NCI-H2029 (cell line): ENCODE data around the gene ERI2.

Experiments used
- DNase-seq: peaks from one replicate; lab custom pipeline; 2025; lab: John Stamatoyannopoulos, UW

Gene ERI2, protein sequence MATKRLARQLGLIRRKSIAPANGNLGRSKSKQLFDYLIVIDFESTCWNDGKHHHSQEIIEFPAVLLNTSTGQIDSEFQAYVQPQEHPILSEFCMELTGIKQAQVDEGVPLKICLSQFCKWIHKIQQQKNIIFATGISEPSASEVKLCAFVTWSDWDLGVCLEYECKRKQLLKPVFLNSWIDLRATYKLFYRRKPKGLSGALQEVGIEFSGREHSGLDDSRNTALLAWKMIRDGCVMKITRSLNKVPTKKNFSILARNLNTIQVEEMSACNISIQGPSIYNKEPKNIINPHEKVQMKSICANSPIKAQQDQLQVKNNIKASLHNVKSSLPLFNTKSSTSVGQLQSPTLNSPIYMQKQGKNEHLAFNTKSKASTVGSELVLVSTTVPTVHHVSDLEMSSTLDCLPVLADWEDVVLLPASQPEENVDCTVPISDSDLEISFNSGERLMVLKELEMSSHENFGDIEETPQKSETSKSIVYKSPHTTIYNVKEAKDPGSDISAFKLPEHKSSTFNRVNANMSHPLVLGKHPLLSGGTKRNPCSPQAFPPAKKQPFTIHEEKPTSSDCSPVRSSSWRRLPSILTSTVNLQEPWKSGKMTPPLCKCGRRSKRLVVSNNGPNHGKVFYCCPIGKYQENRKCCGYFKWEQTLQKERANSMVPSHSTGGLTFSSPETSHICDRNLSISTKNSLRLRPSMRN

DNA sequence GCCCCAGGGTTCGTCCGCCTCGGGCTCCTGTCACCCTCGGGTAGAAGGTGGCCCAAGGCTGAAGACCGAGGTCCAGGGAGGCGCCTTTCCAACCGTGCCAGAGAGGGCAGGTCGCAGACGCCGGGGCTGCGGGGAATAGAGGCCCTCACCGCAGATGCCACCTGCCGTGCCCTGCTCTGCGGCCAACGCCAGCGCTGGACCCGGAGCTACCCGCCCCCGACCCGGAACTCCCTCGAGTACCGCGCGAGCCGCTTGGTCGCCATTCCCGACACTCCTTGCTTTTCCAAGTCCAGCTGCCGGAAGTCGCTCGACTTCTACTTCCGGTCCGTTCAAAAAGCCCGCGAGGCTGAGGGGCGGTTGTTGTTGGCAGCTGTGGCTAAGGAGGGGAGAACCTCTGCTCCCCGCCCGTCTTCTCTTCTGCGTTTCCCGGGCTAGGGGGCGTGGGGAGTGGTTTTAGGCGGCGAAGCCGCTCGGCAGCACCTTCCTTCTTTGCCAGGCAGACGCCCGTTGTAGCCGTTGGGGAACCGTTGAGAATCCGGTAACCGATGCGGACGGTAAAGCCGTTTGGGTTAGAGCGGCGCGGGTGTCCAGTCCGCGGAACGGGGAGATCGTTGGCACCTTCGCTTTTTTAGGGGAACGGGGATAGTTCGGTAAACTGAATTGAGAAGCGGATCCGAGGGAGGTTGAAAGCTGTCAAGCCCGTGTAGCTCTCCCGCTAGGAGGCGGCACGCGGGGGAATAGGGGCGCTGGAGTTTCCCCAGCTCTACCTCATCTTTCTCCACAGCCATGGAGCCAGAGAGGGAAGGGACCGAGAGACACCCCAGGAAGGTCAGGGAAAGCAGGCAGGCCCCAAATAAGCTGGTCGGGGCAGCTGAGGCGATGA, at the start of gene ERI2, which contains the start of gene REXO5:
Gene ERI2, minus strand, starts transcription at position 305 of the 883 bp plus-strand sequence. Its CDS starts 42 bp downstream, at position 263.
Gene REXO5, plus strand, starts transcription at position 360 of the 883 bp plus-strand sequence. Its CDS starts 427 bp downstream, at position 787.
- DNase-seq = peak; percentile 94

DNA sequence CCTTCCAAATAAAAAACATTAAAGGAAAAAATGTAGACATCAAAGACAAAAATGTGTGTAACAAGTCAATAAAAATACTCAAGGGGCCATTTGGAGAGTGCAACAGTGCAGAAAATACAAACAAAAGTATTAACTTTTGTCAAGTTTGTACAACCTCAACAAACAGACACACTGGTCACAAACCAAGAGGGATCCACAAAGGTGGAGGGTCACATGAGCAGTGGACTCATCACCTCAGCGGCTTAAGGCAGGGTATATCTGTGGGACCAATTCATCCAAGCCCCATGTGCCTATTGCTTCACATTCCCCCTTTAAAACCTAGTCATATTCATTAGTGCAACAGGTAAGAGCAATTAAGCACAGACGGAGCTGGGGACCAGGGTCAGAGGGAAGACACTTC, 48.7 kb upstream of the ERI2 start:
- DNase-seq = no peak

DNA sequence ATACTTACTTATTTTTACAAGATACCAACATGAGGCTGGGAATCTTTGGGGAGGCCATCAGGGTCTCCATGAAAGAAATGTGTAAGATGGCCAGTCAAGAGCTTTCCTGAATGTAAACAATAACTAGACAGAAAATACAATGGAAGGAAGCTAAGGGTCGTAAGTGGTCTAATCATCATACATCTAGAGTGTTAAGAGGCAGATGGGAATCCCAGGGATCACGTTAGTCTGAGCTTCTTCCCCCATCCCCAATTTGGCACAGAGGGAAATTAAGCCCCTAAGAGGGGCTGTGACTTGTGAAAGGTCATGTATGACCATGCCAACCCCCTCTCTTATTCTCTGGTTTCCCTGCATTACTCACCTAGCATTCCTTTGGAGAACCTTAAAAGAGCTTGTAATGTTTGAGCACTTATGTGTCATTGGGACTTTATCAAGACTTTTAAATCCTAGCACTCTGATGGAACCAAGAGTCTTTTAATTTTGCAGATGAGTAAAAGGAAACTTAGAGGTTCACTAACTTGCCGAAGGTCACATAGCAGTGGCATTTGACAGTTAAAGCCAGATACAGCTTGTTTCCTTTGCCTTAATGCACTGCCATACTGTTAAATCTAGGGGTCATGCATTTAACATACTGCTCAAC, 47.8 kb upstream of the ERI2 start:
- DNase-seq = no peak

DNA sequence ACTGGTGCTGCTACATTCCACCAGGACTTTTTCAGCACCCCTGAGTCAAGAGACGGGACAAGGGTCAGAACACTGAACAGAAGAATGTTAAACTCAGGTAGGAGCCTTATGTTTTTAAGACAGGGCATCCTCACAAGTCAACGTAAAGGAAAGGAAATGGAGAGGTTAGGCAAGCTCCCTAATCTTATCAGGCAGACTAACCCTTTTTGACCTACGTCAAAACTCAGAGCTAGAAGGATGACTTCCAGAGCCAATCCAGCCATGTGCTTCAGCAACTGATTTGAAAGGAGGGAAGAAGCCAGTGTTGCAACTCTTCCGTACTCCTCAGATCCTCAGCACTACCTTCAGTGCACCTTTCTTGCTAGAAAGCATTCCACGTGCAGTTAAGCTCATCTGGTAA, 46.9 kb upstream of the ERI2 start:
- no peak for DNase-seq

DNA sequence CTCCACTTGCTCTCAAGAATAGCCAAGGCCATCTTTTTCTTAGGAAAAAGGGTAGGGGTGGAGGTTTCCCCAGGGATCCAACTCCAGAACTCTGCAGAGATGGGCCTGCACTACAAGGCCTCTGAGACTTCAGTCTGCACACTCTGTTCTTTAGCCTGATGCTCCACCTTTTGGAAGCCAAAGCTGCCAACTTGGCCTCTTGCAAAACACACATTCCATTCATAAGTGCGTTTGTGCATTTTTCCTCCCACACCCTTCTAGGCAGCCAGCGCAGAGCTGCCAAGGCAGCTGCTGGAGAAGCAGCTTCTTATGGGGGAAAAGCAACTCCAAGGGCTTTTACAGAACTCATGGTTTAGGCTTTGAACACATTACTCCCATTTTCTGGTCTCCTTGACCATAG, 45.3 kb upstream of the ERI2 start:
- no peak for DNase-seq

DNA sequence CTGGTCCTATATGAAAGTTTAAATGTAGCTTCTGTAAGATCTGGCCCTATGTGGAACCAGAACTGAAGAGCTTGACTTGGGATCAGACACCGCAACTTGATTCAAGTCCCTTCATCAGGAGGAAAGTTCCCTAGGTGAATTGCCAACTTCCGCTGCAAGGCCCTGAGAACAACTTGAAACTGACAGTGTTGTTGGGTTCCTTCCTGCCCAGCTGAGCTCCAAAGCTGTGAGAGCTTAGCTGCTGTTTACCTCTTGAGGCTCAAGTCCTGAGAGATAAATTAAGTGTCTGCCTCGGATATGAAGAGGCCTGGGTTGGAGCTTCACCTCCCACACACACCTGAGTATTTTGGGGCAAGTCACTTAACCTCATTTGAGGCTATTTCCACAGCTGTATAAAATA, 44.7 kb upstream of the ERI2 start:
- DNase-seq = no peak

DNA sequence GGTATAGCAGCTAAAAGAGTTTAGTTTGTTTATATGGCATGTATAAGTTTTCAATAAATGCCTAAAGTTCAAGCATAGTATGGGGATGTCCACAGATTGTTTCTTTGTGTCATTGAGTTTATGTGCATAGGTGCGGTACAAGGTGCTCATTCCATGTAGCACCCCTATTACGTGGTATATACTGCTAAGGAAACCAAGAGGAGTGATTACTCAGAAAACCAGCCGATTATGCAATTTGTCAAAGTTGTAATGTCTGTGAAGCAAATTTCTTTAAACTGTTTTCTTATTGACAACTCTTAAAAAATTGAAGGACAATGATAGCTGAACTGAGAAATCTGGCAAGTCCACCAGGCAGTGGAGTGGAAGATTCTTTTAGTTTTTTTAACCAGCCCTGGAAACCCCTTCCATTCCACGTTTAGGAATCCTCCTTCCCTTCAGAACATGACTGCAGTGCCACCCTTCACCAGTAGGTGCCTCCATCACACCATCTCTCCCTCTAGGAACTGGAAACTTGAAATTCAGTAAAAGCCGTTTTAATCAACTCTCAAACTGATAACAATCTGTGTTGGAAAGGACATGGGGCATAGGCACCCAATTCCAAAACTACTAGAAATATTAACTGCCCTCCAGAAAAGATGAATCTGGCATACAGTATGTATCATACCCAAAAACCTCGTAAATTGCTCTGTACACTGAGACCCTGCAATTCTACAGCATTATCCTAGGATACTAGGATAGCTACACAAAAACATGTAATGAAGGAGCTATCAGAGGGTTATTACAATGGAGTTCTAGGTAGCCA, 43.5 kb upstream of the ERI2 start:
- DNase-seq = peak; percentile 33

DNA sequence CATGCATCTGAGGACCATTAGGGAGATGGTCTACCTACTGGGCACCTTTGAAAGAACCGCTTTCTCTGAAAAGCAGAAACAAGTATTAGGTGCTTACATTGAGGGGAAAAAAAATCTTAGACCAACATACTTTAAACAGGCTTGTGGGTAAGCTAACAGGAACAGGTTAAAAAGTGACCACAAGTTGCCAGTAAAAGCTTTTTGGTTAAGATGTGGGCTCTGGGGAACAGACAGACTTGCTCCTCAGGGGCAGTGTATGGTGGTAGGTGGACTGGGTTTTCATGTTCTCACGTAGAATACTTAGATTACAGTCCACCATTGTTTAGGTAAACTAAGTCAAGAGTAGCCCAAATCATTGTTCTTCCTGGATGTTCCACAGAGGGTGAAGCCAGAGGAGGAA, 41.3 kb upstream of the ERI2 start:
- no peak for DNase-seq

DNA sequence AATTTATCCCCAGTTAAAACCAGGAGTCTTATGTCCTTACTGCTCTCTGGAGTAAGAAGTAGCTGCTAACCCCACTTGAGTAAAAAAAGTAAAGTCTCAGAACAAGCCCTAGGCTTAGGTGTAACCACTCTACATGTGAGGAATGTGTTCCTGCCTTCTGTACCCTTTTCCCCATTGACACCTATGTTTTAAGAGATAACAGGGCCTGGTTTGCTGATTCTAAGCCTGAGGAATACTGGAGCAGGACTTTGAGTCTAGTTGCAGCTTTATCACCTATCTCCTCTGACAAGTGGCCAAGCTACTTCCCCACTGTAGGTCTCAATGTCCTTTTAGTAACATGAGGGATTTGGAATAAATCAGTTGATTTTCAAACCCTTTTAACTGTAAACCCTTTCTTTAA, 40.3 kb upstream of the ERI2 start:
- DNase-seq = no peak

DNA sequence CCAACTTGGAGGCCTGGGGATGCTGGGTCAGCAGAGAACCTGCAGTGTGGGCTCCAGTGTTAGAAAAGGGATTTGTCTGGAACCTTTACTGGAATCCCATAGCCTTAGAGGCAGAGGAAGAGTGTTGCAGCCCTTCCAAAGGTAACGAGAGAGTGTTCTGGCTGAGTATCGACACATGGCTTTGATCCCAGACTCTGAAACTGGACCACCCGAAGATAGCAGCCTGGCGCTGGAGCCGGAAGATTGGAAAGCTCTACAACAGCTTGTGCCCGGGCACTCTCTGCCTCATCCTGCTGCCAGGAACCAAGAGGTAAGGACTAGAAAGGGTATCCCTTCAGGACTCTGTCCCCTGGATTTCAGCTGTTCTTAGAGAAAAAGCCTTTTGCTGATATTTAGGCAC, 39.8 kb upstream of the ERI2 start:
- no peak for DNase-seq

DNA sequence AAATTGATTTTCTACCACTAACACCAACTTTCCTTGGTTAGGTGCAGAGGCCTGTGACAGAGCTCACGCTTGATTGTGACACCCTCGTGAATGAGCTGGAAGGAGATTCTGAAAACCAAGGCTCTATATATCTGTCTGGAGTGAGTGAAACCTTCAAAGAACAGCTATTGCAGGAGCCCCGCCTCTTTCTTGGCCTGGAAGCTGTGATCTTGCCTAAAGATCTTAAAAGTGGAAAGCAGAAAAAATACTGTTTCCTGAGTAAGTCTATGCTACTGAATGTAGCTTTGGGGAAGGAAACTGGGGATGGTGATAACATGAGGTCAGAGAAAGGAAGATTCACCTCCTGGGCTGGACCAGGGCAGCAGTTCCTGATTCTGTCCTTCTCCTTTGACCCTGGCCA, 38.3 kb upstream of the ERI2 start:
- no peak for DNase-seq

DNA sequence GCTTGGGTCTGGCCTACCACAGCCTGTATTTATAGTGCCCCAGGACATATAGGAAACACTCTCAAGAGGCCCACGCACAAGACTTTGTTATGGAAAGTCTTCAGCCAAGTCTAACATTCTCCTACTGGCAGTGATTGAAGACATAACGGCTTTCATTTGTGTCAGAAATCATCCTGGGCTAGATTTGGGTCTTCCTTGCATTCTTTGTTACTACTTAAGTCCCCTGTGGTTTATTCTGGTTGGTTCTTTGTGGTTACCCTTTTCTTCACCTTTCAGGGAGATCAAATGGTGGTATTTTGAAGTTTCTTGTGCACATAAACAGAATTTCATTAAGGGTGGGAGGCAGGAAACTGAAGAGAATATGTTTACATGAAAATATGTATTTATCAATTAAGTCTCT, 37.8 kb upstream of the ERI2 start:
- no peak for DNase-seq

DNA sequence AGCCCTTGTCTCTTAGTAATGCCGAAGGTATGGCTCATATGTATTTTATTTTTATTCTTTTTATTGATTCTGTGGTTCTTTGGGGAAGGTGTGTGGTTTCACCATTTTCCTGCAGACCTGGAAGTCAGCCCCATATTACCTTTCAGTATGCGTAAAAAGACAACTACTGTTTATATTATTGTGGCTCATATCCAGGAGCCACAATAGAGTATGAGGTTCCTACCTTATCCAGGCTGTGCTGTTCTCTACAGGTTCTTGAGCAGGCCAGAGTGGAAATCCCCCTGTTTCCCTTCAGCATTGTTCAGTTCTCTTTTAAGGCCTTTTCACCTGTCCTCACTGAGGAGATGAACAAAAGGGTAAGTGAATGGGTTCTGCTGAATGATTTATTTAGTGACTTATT, 33.2 kb upstream of the ERI2 start:
- no peak for DNase-seq

DNA sequence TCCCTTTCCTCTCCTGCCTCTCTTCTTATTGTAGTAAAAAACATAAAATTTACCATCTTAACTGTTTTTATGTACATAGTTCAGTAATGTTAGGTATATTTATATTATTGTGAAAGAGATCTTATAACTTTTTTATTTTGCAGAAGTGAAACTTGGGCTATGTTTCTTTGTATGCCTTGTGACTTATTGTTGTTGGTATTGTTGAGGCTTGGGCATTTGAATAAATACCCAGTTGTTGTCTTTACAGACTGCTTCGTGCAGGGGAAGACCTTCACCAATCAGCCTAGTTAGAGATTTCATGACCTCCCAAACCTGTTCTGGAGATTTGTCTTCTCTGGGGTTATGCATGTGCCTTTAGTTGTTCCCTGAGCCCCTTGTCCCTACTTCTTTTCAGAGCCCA, 32.0 kb upstream of the ERI2 start:
- DNase-seq = no peak

DNA sequence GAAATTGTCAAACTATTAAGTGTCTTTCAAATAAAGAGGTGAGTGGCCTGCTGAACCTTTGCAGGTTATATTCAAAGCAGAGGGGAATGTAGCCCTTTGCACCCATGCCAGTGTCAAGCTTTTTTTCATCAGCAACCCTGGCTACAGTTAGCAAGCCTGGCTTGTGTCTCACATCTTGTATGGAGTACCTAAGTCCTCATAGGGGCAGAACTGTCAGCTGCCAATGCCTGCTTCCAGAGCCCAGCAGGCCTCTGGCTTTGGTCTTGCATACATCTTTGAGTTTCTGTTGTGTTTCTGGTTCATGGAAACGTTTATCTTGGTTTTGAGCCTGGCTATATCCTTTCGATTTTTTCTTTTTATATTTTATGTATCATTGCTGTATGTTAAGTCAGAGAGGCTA, 26.8 kb upstream of the ERI2 start:
- no peak for DNase-seq

DNA sequence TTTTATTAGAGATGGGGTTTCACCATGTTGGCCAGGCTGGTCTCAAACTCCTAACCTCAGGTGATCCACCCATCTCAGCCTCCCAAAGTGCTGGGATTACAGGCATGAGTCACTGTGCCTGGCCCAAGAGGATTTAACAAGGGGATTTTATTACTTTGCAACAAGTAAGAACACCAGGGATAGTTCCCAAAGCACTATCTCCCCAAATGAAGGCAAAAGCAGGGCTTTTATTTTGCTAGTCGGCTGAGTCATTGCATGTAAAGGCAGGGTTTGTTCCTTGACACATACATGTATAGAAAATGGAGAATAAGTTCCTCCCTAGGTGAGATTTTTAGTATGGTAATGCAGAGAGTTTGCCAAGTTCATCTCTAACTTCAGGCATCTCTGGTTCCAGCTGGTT, 24.1 kb upstream of the ERI2 start:
- DNase-seq = no peak

DNA sequence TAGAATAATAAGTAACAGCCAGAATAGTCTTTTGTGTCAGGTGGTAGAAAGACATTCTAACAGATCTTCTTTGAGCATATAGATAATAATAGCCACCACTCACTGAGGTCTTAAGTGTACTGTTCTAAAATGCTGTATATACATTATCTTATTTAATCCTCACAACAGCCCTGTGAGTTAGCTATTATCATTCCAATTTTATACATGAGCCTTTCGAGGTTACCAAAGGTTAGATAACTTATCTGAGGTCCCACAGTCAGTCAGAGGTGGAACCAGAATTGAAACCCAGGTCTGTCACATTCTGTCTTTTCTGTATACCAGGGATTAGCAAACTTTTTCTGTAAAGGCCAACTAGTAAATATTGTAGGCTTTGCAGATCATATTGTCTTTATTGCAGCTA, 23.3 kb upstream of the ERI2 start:
- DNase-seq = no peak

DNA sequence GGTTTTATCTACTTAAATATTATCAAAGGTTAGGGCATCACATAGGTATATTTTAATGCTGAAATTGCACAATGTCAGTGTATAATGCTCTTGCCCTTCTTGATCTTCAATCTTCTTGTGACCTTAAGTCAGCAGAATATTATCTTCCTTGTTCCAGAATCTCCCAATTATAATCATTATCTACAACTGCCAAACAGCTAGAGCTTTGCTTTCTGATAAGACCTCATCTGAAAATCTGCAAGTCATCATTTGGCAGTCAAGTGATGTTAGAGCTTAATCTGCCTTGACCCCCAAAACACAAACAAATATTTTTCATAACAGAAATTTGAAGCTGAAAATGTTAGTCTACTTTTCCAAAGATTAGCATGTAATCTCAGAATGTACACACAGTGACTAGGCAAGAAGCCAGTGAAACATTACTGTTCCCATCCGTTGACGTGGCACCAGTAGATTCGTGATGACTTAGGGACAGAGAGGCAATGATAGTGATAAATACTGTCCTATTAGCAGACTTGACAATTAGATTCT, 19.8 kb upstream of the ERI2 start:
- no peak for DNase-seq

DNA sequence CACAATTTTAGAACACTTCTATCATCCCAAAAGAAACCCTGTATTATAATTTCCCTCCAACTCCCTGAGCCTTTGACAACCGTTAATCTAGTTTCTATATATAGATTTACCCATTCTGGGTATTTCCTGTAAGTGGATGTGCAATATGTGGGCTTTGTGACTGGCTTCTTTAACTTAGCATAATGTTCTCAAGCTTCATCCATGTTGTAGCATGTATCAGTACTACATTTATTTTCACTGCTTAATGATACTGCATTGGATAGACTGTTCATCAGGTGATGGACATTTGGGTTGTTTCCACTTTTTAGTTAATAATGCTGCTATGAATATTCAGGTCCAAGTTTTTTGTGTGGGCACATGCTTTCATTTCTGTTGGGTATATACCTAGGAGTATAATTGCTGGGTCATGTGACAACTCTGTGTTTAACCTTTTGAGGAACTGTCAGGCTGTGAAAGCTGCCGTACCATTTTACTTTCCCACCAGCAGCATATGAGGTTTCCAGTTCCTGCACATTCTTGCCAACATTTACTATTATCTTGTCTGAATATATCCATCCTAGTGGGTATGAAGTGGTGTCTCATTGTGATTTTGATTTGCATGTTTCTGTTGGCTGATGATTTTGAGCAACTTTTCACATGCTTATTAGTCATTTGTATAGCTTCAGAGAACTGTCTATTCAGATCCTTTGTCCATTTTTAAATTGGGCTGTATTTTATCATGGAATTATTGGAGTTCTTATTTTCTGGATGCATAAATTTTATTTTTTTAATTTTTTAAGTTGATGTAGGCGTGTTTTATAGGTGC, 16.5 kb upstream of the ERI2 start:
- no peak for DNase-seq

DNA sequence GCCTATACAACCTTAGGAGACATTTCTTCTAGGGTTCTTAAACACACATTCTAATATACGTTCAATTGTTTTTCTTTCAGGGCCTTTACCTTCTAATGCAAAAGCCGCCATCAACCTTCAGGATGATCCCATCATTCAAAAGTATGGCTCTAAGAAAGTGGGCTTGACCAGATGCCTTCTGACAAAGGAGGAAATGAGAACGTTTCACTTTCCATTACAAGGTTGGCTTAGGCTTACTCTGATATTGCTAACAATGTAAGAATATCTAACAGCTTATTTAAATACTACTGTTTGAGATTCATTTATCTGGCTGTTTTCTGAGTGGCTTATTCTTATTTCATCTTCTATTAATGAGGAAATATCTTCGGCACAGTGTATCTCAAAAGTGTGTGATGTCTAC, 15.4 kb upstream of the ERI2 start:
- no peak for DNase-seq
